Measurements from ENCODE around the gene TMEM258.

- TF ChIP-seq L3MBTL2 (conservative IDR thresholded peaks at IDR 0.05) (no peak), FOXK2 (IDR thresholded peaks at IDR 0.05) (no peak), FOXM1 (IDR thresholded peaks at IDR 0.05; ENCODE audit: borderline replicate concordance) (no peak), SP1 (IDR thresholded peaks at IDR 0.05) (no peak), TARDBP (IDR thresholded peaks at IDR 0.05) (no peak), ELF4 (IDR thresholded peaks at IDR 0.05) (no peak), BHLHE40 (IDR thresholded peaks at IDR 0.05; ENCODE audit: borderline replicate concordance) (no peak), ZNF384 (IDR thresholded peaks at IDR 0.05) (no peak), PKNOX1 (IDR thresholded peaks at IDR 0.05) (no peak), FOXA1 (IDR thresholded peaks at IDR 0.05) (no peak), SUZ12 (IDR thresholded peaks at IDR 0.05) (no peak), ARNT (IDR thresholded peaks at IDR 0.05) (no peak)
Measured at GRCh38 chr11:61747967-61748285, 44.5 kb downstream of the TMEM258 start.

Measured in HEK293T (cell line).